HepG2 (cell line): ENCODE results near the gene CPS1. TPM values are rescaled to one million over a fixed set of nuclear protein-coding genes. Genes with fewer than 3 reads are reported as not detected.
A peak's percentile ranks its signal among the peaks of the same experiment; 100 is the strongest.

Source experiments
- HNF4G ChIP-seq, 2 experiments: sonication (generic) in 1 of 2; formaldehyde crosslinking in 1 of 2; IDR thresholded peaks; 2 replicates each; pipeline versions ENCODE4 v1.4.0 to v1.6.1; 2011 to 2020; ENCODE audit warnings: borderline replicate concordance in 2 of 2, low read depth in 2 of 2, mild to moderate bottlenecking in 2 of 2, low read length in 1 of 2, missing genetic modification reagents in 1 of 2, moderate library complexity in 1 of 2
- HOXA9 ChIP-seq: sonication (generic); formaldehyde crosslinking; IDR thresholded peaks from 2 replicates; pipeline ENCODE4 v1.8.1; 2022; ENCODE audit warnings: missing genetic modification reagents, mild to moderate bottlenecking, moderate library complexity, borderline replicate concordance
- IKZF4 ChIP-seq: sonication (generic); formaldehyde crosslinking; IDR thresholded peaks from 2 replicates; pipeline ENCODE4 v1.5.1; 2020; ENCODE audit warnings: borderline replicate concordance, mild to moderate bottlenecking, low read depth, missing genetic modification reagents; ENCODE audit errors: not compliant biosample characterization
- RCOR2 ChIP-seq: IDR thresholded peaks from 2 replicates; pipeline ENCODE4 v1.6.1; 2016; ENCODE audit warnings: missing biosample characterization, missing genetic modification reagents
- ZNF713 ChIP-seq: sonication (generic); formaldehyde crosslinking; IDR thresholded peaks from 2 replicates; pipeline ENCODE4 v1.4.0; 2020; ENCODE audit warnings: mild to moderate bottlenecking, missing genetic modification reagents
- ZSCAN29 ChIP-seq: sonication (generic); formaldehyde crosslinking; conservative IDR thresholded peaks from 2 replicates; pipeline ENCODE4 v1.4.0; 2020; ENCODE audit warnings: mild to moderate bottlenecking, missing genetic modification reagents
- polyA plus RNA-seq, 8 experiments: library from polyadenylated mRNA; depleted of rRNA in 3 of 8; stranded (reverse) in 7 of 8; unstranded in 1 of 8; fragments of >200 nt; fragmentation: Illumina TruSeq in 4 of 8; extraction: Trizol in 4 of 8; gene quantifications; 2 replicates each; pipeline versions ENCODE4 v1.2.1 to v1.2.3, GENCODE V29; 2011 to 2016; ENCODE audit warnings: low read depth in 4 of 8, missing spikeins in 1 of 8, mixed read lengths in 1 of 8; ENCODE audit not compliant: insufficient read depth in 1 of 8
- total RNA-seq, 5 experiments: library from RNA; depleted of rRNA; stranded (reverse); fragments of >200 nt; fragmentation: Illumina TruSeq; extraction: Trizol; gene quantifications; 2 replicates each; pipeline ENCODE4 v1.2.3, GENCODE V29; 2016; ENCODE audit warnings: low read depth in 1 of 5
- TF ChIP-seq, protein P1 (sequence below), 2 experiments: fragments of 450-650 bp in 1 of 2; sonication (generic) in 1 of 2; formaldehyde crosslinking in 1 of 2; IDR thresholded peaks; 2 replicates each; pipeline versions ENCODE4 v1.6.1 to v1.8.0; 2016 to 2022; ENCODE audit warnings: antibody characterized with exemption in 1 of 2, mild to moderate bottlenecking in 1 of 2, missing genetic modification reagents in 1 of 2
- TF ChIP-seq, protein P2 (sequence below): sonication (generic); formaldehyde crosslinking; IDR thresholded peaks from 2 replicates; pipeline ENCODE4 v1.5.1; 2020; ENCODE audit warnings: mild to moderate bottlenecking, missing genetic modification reagents, borderline replicate concordance
- TF ChIP-seq, protein P3 (sequence below), 2 experiments: sonication (generic) in 1 of 2; formaldehyde crosslinking in 1 of 2; IDR thresholded peaks; 2 replicates each; pipeline versions ENCODE4 v1.4.0 to v1.6.1; 2018 to 2020; ENCODE audit warnings: missing genetic modification reagents in 2 of 2, borderline replicate concordance in 1 of 2, low read depth in 1 of 2, mild to moderate bottlenecking in 1 of 2, missing biosample characterization in 1 of 2

The CPS1 gene
- total and polyA plus RNA-seq, 2 of the 13 experiments (the other 11 are each of a cell fraction or from before 2014, with no cell fraction given), result 24.4 to 51.7 TPM

DNA sequence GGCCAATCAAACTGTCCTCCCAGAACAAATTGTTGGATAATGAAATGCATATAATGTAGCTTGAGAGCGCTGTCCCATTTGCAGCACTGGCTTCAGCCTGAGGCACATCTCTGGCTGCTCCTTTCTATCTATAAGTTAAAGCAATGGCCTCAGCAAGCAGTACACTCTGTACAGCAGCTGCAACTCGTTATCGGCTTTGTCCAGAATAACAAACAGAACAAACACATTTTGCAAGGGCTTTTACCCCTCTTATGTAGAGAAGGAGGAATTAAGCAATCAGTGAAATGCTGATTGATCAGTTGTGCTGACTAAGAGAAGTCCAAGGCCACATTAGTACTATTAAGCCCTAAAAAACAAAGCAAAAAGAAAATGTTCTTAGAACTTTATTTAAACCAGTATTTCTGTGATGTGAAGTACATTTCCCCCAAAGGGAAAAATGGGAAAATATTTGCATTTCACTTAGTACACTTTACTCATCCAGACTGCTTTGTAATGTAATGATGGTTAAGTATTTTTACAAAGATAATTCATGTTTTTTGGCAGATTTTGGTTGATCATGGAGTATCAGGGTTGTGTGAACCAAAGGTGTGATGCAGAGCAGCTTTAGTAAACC lies 15.0 kb upstream of the CPS1 start (continued):
- TF ChIP-seq, protein P1, sequence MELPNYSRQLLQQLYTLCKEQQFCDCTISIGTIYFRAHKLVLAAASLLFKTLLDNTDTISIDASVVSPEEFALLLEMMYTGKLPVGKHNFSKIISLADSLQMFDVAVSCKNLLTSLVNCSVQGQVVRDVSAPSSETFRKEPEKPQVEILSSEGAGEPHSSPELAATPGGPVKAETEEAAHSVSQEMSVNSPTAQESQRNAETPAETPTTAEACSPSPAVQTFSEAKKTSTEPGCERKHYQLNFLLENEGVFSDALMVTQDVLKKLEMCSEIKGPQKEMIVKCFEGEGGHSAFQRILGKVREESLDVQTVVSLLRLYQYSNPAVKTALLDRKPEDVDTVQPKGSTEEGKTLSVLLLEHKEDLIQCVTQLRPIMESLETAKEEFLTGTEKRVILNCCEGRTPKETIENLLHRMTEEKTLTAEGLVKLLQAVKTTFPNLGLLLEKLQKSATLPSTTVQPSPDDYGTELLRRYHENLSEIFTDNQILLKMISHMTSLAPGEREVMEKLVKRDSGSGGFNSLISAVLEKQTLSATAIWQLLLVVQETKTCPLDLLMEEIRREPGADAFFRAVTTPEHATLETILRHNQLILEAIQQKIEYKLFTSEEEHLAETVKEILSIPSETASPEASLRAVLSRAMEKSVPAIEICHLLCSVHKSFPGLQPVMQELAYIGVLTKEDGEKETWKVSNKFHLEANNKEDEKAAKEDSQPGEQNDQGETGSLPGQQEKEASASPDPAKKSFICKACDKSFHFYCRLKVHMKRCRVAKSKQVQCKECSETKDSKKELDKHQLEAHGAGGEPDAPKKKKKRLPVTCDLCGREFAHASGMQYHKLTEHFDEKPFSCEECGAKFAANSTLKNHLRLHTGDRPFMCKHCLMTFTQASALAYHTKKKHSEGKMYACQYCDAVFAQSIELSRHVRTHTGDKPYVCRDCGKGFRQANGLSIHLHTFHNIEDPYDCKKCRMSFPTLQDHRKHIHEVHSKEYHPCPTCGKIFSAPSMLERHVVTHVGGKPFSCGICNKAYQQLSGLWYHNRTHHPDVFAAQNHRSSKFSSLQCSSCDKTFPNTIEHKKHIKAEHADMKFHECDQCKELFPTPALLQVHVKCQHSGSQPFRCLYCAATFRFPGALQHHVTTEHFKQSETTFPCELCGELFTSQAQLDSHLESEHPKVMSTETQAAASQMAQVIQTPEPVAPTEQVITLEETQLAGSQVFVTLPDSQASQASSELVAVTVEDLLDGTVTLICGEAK (IDR thresholded peaks at IDR 0.05), result peak; percentile 96
- TF ChIP-seq, protein P1 (CRISPR knock-in tag; IDR thresholded peaks at IDR 0.05), result peak; percentile 99
- TF ChIP-seq IKZF4 (CRISPR knock-in tag) (no peak), ZNF713 (CRISPR knock-in tag) (no peak), RCOR2 (CRISPR knock-in tag) (peak; percentile 97), HNF4G (IDR thresholded peaks at IDR 0.05; ENCODE audit: borderline replicate concordance, low read depth, low read length) (peak; percentile 64; the same call in 1 of the 2 replicates), HNF4G (CRISPR knock-in tag; IDR thresholded peaks at IDR 0.05; ENCODE audit: borderline replicate concordance, low read depth) (peak; percentile 64; the same call in 1 of the 2 replicates), ZSCAN29 (CRISPR knock-in tag) (peak; percentile 75; the same call in 1 of the 2 replicates), HOXA9 (no peak)
- TF ChIP-seq, protein P2, sequence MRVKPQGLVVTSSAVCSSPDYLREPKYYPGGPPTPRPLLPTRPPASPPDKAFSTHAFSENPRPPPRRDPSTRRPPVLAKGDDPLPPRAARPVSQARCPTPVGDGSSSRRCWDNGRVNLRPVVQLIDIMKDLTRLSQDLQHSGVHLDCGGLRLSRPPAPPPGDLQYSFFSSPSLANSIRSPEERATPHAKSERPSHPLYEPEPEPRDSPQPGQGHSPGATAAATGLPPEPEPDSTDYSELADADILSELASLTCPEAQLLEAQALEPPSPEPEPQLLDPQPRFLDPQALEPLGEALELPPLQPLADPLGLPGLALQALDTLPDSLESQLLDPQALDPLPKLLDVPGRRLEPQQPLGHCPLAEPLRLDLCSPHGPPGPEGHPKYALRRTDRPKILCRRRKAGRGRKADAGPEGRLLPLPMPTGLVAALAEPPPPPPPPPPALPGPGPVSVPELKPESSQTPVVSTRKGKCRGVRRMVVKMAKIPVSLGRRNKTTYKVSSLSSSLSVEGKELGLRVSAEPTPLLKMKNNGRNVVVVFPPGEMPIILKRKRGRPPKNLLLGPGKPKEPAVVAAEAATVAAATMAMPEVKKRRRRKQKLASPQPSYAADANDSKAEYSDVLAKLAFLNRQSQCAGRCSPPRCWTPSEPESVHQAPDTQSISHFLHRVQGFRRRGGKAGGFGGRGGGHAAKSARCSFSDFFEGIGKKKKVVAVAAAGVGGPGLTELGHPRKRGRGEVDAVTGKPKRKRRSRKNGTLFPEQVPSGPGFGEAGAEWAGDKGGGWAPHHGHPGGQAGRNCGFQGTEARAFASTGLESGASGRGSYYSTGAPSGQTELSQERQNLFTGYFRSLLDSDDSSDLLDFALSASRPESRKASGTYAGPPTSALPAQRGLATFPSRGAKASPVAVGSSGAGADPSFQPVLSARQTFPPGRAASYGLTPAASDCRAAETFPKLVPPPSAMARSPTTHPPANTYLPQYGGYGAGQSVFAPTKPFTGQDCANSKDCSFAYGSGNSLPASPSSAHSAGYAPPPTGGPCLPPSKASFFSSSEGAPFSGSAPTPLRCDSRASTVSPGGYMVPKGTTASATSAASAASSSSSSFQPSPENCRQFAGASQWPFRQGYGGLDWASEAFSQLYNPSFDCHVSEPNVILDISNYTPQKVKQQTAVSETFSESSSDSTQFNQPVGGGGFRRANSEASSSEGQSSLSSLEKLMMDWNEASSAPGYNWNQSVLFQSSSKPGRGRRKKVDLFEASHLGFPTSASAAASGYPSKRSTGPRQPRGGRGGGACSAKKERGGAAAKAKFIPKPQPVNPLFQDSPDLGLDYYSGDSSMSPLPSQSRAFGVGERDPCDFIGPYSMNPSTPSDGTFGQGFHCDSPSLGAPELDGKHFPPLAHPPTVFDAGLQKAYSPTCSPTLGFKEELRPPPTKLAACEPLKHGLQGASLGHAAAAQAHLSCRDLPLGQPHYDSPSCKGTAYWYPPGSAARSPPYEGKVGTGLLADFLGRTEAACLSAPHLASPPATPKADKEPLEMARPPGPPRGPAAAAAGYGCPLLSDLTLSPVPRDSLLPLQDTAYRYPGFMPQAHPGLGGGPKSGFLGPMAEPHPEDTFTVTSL, result peak; percentile 100
- TF ChIP-seq, protein P3, sequence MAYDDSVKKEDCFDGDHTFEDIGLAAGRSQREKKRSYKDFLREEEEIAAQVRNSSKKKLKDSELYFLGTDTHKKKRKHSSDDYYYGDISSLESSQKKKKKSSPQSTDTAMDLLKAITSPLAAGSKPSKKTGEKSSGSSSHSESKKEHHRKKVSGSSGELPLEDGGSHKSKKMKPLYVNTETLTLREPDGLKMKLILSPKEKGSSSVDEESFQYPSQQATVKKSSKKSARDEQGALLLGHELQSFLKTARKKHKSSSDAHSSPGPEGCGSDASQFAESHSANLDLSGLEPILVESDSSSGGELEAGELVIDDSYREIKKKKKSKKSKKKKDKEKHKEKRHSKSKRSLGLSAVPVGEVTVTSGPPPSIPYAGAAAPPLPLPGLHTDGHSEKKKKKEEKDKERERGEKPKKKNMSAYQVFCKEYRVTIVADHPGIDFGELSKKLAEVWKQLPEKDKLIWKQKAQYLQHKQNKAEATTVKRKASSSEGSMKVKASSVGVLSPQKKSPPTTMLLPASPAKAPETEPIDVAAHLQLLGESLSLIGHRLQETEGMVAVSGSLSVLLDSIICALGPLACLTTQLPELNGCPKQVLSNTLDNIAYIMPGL (CRISPR knock-in tag; IDR thresholded peaks at IDR 0.05; ENCODE audit: borderline replicate concordance in 1 of 2, low read depth in 1 of 2), result 0 out of 4 replicates have a peak, but pooled peaks of 1 of the 2 experiments have one; percentile 31
